SK-N-MC (cell line): ENCODE data around the gene VPREB3.

ENCODE experiments used
- DNase-seq: peaks from one replicate; pipeline ENCODE4 v3.0.0-alpha.2; 2011; ENCODE audit warnings: low read depth, low spot score
- H3K27ac ChIP-seq: fragments of 200-600 bp; sonication (generic); 2 replicates; pipeline ENCODE4 v1.5.1; 2016; ENCODE audit warnings: mixed run types
- H3K36me3 ChIP-seq: fragments of 200-600 bp; sonication (generic); 2 replicates; pipeline ENCODE4 v1.6.1; 2017; ENCODE audit warnings: antibody characterized with exemption, low read length, mixed read lengths; ENCODE audit not compliant: insufficient read depth
- H3K4me3 ChIP-seq: fragments of 200-600 bp; sonication (generic); 2 replicates; pipeline ENCODE4 v1.5.1; 2016
- H3K9ac ChIP-seq: fragments of 200-600 bp; sonication (generic); 2 replicates; pipeline ENCODE4 v1.8.0; 2017; ENCODE audit warnings: mixed run types, mixed read lengths; ENCODE audit not compliant: insufficient read length
- H3K9me3 ChIP-seq: fragments of 200-600 bp; sonication (generic); 2 replicates; pipeline ENCODE4 v1.6.1; 2017; ENCODE audit warnings: low read depth, mild to moderate bottlenecking, antibody characterized with exemption, low read length, moderate library complexity, mixed read lengths
- EZH2 ChIP-seq: fragments of 200-600 bp; sonication (generic); IDR thresholded peaks from one replicate; pipeline ENCODE4 v1.6.1; 2017; ENCODE audit warnings: antibody characterized with exemption
- FOXP2 ChIP-seq: optimal IDR thresholded peaks from 2 replicates; pipeline ENCODE3; 2011; ENCODE audit warnings: mild to moderate bottlenecking, moderate library complexity; ENCODE audit not compliant: insufficient read depth; ENCODE audit errors: extremely low read length, control extremely low read depth
- POLR2AphosphoS5 ChIP-seq: IDR thresholded peaks from 2 replicates; pipeline ENCODE4 v1.6.1; 2012; ENCODE audit warnings: mild to moderate bottlenecking, low read depth, low read length, borderline replicate concordance

VPREB3 gene

DNA sequence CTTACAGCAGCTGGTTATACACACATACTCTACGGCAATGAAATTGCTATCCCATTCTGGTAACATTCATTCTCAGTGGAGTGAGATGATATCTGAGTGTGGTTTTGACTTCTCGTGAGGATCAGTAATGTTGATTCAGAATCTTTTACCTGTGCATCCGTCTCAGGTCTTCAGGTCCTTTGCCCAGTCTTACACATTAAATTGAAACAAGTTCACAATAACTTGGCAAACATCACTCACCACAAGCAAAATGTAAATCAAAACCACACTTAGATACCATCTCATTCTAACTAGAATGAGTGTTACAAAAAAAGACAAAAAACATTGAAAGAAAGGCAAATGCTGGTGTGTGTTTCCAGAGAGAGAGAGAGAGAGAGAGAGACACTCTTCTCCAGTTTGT, 49.4 kb downstream of the VPREB3 start:
- Histone ChIP-seq H3K9me3 (no peaks in the 10 kb centered on the region), H3K4me3 (no peak overlapping the region), H3K36me3 (peaks cover 84% of the 10 kb centered on the region), H3K9ac (no peak overlapping the region), H3K27ac (no peak overlapping the region)
- no peak for TF ChIP-seq POLR2AphosphoS5
- TF ChIP-seq FOXP2 = no peak
- no peak for TF ChIP-seq EZH2
- DNase-seq = no peak

DNA sequence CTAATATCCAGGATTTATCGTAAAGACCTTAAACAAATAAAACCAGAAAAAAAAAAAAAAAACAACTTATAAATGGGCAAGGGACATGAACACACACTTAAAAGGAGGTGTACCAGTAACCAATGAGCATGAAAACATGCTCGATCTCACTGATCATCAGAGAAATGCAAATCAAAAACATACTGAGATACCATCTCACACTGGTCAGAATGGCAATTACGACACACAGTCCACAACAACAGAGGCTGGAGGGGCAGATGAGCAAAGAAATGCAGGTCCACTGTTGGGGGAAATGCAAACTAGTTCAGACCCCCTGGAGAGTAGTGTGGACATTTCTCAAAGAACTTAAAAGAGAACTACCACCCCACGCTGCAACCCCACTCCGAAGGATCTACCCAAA, 50.2 kb downstream of the VPREB3 start:
- Histone ChIP-seq H3K4me3 (no peak overlapping the region), H3K36me3 (peaks cover 78% of the 10 kb centered on the region), H3K27ac (no peak overlapping the region), H3K9me3 (no peaks in the 10 kb centered on the region), H3K9ac (no peak overlapping the region)
- no peak for TF ChIP-seq EZH2
- TF ChIP-seq POLR2AphosphoS5 = no peak
- TF ChIP-seq FOXP2 = no peak
- no peak for DNase-seq
